IMR-90 (cell line): ENCODE data around the gene RSRC1. TPM values are rescaled to one million over a fixed set of nuclear protein-coding genes. Genes with fewer than 3 reads are reported as not detected.
A peak's percentile ranks its signal among the peaks of the same experiment; 100 is the strongest.

Source experiments
- ATAC-seq: fragments of 200-7000 bp; cut with Tn5 transposase; 2 replicates; pipeline ENCODE4 v1.9.1; 2020; ENCODE audit warnings: low read depth, mild to moderate bottlenecking, moderate library complexity
- BruUV-seq: library from RNA; stranded (reverse); fragments of 400-500 nt; replicated peaks from 2 replicates; lab custom pipeline; 2021; lab: Mats Ljungman, UMichigan
- CTCF ChIA-PET: fragments of 300-600 bp; formaldehyde crosslinking; extraction: SDS; loops from one replicate; lab custom pipeline; 2021; ENCODE audit warnings: antibody characterized with exemption; lab: Yijun Ruan, JAX
- POLR2A ChIA-PET: fragments of 300-600 bp; sonication (Branson Sonifier 250); formaldehyde crosslinking; loops from one replicate; lab custom pipeline; 2022; ENCODE audit warnings: antibody characterized with exemption; ENCODE audit not compliant: unreplicated experiment; lab: Charles Lee
- DNase-seq: peaks from one replicate; pipeline ENCODE4 v3.0.0; 2013
- H2AFZ ChIP-seq: replicated peaks from 2 replicates; pipeline ENCODE3; 2013; ENCODE audit warnings: low read length, mild to moderate bottlenecking; ENCODE audit not compliant: poor library complexity
- H2AK5ac ChIP-seq: 2 replicates; pipeline ENCODE4 v1.6.1; 2013; ENCODE audit warnings: low read depth, low read length, inconsistent platforms
- H2AK9ac ChIP-seq: replicated peaks from 2 replicates; pipeline ENCODE3; 2013; ENCODE audit warnings: mild to moderate bottlenecking, low read depth, low read length, moderate library complexity; ENCODE audit not compliant: poor library complexity
- H2BK120ac ChIP-seq: 2 replicates; pipeline ENCODE4 v1.6.1; 2013; ENCODE audit warnings: low read depth, low read length, inconsistent platforms
- H2BK15ac ChIP-seq: 3 replicates; pipeline ENCODE4 v1.6.1; 2013; ENCODE audit warnings: low read depth, low read length, inconsistent platforms
- H2BK20ac ChIP-seq: 2 replicates; pipeline ENCODE4 v1.6.1; 2013; ENCODE audit warnings: low read depth, mild to moderate bottlenecking, inconsistent platforms, low read length, moderate library complexity
- H2BK5ac ChIP-seq: 2 replicates; pipeline ENCODE4 v1.6.1; 2013; ENCODE audit warnings: mild to moderate bottlenecking, low read depth, low read length, inconsistent platforms; ENCODE audit not compliant: poor library complexity, severe bottlenecking
- H3K14ac ChIP-seq: replicated peaks from 2 replicates; pipeline ENCODE4 v1.6.1; 2013; ENCODE audit warnings: low read depth, low read length, inconsistent platforms
- H3K18ac ChIP-seq: 2 replicates; pipeline ENCODE4 v1.6.1; 2013; ENCODE audit warnings: low read depth, low read length, control low read depth
- H3K23ac ChIP-seq: 2 replicates; pipeline ENCODE4 v1.6.1; 2013; ENCODE audit warnings: low read depth, low read length, inconsistent platforms
- H3K27ac ChIP-seq: 2 replicates; pipeline ENCODE4 v1.5.1; 2013; ENCODE audit warnings: mild to moderate bottlenecking, control low read depth, low read length; ENCODE audit not compliant: insufficient read depth
- H3K27me3 ChIP-seq: 2 replicates; pipeline ENCODE4 v1.6.1; 2013; ENCODE audit warnings: low read length; ENCODE audit not compliant: control insufficient read depth, insufficient read depth
- H3K36me3 ChIP-seq: 2 replicates; pipeline ENCODE4 v1.6.1; 2013; ENCODE audit warnings: low read length, mixed read lengths; ENCODE audit not compliant: control insufficient read depth, insufficient read depth
- H3K4ac ChIP-seq: 2 replicates; pipeline ENCODE4 v1.6.1; 2013; ENCODE audit warnings: low read depth, low read length, inconsistent platforms
- H3K4me1 ChIP-seq: 2 replicates; pipeline ENCODE4 v1.6.1; 2013; ENCODE audit warnings: low read length, mixed read lengths; ENCODE audit not compliant: control insufficient read depth, insufficient read depth
- H3K4me2 ChIP-seq: 2 replicates; pipeline ENCODE4 v1.6.1; 2013; ENCODE audit warnings: low read depth, mild to moderate bottlenecking, control low read depth, low read length, moderate library complexity
- H3K4me3 ChIP-seq: 2 replicates; pipeline ENCODE4 v1.5.1; 2013; ENCODE audit warnings: low read depth, mild to moderate bottlenecking, control low read depth, low read length, moderate library complexity; ENCODE audit not compliant: insufficient read depth
- H3K56ac ChIP-seq: 2 replicates; pipeline ENCODE4 v1.6.1; 2013; ENCODE audit warnings: low read length, inconsistent platforms; ENCODE audit not compliant: insufficient read depth; ENCODE audit errors: extremely low read depth
- H3K79me1 ChIP-seq, 2 experiments: 2 replicates each; pipeline ENCODE4 v1.6.1; 2013; ENCODE audit warnings: low read length in 2 of 2, inconsistent platforms in 1 of 2, low read depth in 1 of 2
- H3K9ac ChIP-seq: 2 replicates; pipeline ENCODE4 v1.6.1; 2013; ENCODE audit warnings: low read depth, low read length, control low read depth
- H3K9me1 ChIP-seq: 2 replicates; pipeline ENCODE4 v1.6.1; 2013; ENCODE audit warnings: low read length, inconsistent platforms; ENCODE audit not compliant: insufficient read depth
- H3K9me3 ChIP-seq: 2 replicates; pipeline ENCODE4 v1.6.1; 2013; ENCODE audit warnings: low read length; ENCODE audit not compliant: control insufficient read depth, insufficient read depth
- H4K20me1 ChIP-seq: 2 replicates; pipeline ENCODE4 v1.6.1; 2013; ENCODE audit warnings: low read length, inconsistent platforms; ENCODE audit not compliant: insufficient read depth
- H4K5ac ChIP-seq: 2 replicates; pipeline ENCODE4 v1.6.1; 2013; ENCODE audit warnings: mild to moderate bottlenecking, low read depth, low read length, control low read depth
- H4K8ac ChIP-seq, 2 experiments: 2 replicates each; pipeline ENCODE4 v1.6.1; 2013; ENCODE audit warnings: low read depth in 2 of 2, low read length in 2 of 2, control low read depth in 1 of 2, inconsistent platforms in 1 of 2
- H4K91ac ChIP-seq: 2 replicates; pipeline ENCODE4 v1.6.1; 2013; ENCODE audit warnings: low read depth, low read length, inconsistent platforms; ENCODE audit not compliant: insufficient read depth
- FOS ChIP-seq: fragments of 150-350 bp; IDR thresholded peaks from 2 replicates; pipeline ENCODE4 v1.6.1; 2016; ENCODE audit warnings: low read depth, low read length
- RAD21 ChIP-seq: IDR thresholded peaks from 2 replicates; pipeline ENCODE4 v1.6.1; 2012; ENCODE audit warnings: low read length, improper control_type of control experiment
- SMC3 ChIP-seq: fragments of 150-350 bp; IDR thresholded peaks from 2 replicates; pipeline ENCODE4 v1.6.1; 2016; ENCODE audit warnings: low read depth, mild to moderate bottlenecking, antibody characterized with exemption, low read length, moderate library complexity
- WGBS, 2 experiments: methylation state at CpG; one replicate each; pipeline versions ENCODE4 v1.1.5 to v1.1.7; 2013; ENCODE audit warnings: missing lambda C conversion rate in 2 of 2; ENCODE audit not compliant: insufficient read length in 1 of 2; ENCODE audit errors: extremely low coverage in 2 of 2; 5-methylcytosine and 5-hydroxymethylcytosine counted together
- dilution Hi-C: fragments of 300-500 bp; cut with HindIII; formaldehyde crosslinking; loops from one replicate; pipeline ENCODE4 v1.14.3; 2018; ENCODE audit warnings: low sequenced_read_pairs; ENCODE audit not compliant: unreplicated experiment
- in situ Hi-C: fragments of 300-500 bp; cut with MboI; formaldehyde crosslinking; loops from 3 replicates; pipeline ENCODE4 v1.14.3; 2019; ENCODE audit warnings: low sequenced_read_pairs, inconsistent platforms, mixed read lengths
- intact Hi-C: fragments of 100-400 bp; cut with micrococcal nuclease; formaldehyde crosslinking; loops from 2 replicates; pipeline ENCODE4 v1.10.0; 2022
- polyA plus RNA-seq, 3 experiments: library from polyadenylated mRNA; depleted of rRNA; stranded (reverse); fragments of >200 nt; gene quantifications; 2 replicates each; pipeline ENCODE4 v1.2.3, GENCODE V29; 2012; ENCODE audit warnings: low replicate concordance in 1 of 3
- total RNA-seq: library from RNA; depleted of rRNA; stranded (reverse); fragments of >200 nt; gene quantifications from 2 replicates; pipeline ENCODE4 v1.2.3, GENCODE V29; 2012
- TF ChIP-seq, protein P1 (sequence below): fragments of 150-350 bp; IDR thresholded peaks from 2 replicates; pipeline ENCODE4 v1.6.1; 2016; ENCODE audit warnings: low read depth, mild to moderate bottlenecking, low read length, moderate library complexity, borderline replicate concordance
- TF ChIP-seq, protein P2 (sequence below): conservative IDR thresholded peaks from 2 replicates; pipeline ENCODE4 v1.5.1; 2012; ENCODE audit warnings: mild to moderate bottlenecking, low read depth, low read length, improper control_type of control experiment

Gene RSRC1
- total and polyA plus RNA-seq, 2 of the 4 experiments (the other 2 are of a cell fraction) = 3.8 to 41.8 TPM

DNA sequence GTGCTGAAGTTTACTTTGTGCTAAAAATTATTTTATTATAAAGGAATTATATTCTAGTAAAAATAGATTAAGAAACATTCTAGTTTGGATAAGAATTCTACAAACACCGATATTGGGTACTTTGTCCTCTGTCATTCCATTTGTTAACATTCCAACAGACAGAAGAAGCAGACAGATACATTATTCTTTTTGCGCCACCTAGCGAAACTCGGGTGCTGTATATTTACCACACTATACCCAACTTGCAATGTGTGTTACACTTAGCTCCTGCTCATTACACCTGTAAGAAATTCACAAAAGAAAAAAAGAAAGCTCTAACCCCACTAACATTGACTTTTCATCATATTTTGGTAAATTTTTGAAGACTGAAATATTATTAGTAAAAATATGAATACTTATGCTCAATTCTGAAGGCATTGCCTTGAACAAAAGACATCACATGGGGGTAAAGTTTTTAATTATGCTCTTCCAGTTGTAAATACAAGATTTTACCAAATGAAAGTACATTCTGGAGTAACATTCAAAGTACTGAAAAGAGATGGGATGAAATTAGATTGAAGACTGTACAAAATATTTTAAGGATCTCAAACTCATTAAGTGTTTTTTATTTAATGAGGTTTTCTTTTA lies 324.6 kb downstream of the RSRC1 start:
- no peaks in the 10 kb centered on the region for H3K9me3 ChIP-seq
- H3K18ac ChIP-seq = no peak overlapping the region
- ATAC-seq = peak; percentile 79
- H3K36me3 ChIP-seq = no peaks in the 10 kb centered on the region
- in situ Hi-C loops = loop anchor here (10.0 kb wide), 1 partner anchor 820 kb away; no protein-coding TSS in a partner anchor
- no peak overlapping the region for H4K5ac ChIP-seq
- H3K9ac ChIP-seq = no peak overlapping the region
- no peak overlapping the region for H2BK20ac ChIP-seq
- POLR2A ChIA-PET = no interaction called here
- H3K79me1 ChIP-seq = no peaks in the 10 kb centered on the region
- no peak overlapping the region for H3K4me3 ChIP-seq
- H3K4me1 ChIP-seq = no peaks in the 10 kb centered on the region
- no peak overlapping the region for H3K56ac ChIP-seq
- dilution Hi-C loops = no loop called here
- H2BK5ac ChIP-seq = no peak overlapping the region
- no peaks in the 10 kb centered on the region for H4K20me1 ChIP-seq
- H2AK9ac ChIP-seq = no peak overlapping the region
- intact Hi-C loops = loop anchor here (1.0 to 5.0 kb wide), 4 partner anchors 98 to 902 kb away; no protein-coding TSS in a partner anchor
- no peak overlapping the region for H3K4ac ChIP-seq
- H4K8ac ChIP-seq = no peak overlapping the region
- H2BK15ac ChIP-seq = no peak overlapping the region
- peak; percentile 60 for DNase-seq
- no peak overlapping the region for H3K27ac ChIP-seq
- WGBS, 2 experiments = no CpG with 5 or more reads among the region's 4 CpGs
- no peak overlapping the region for H3K23ac ChIP-seq
- H2AK5ac ChIP-seq = no peak overlapping the region
- BruUV-seq = no TSS peak
- CTCF ChIA-PET = interaction anchor here (0.6 to 2.0 kb wide), 19 partner anchors 15 to 829 kb away, joined by 3 to 8 read pairs (median 3); partner anchors contain the start of gene RSRC1
- no peak overlapping the region for H2AFZ ChIP-seq
- no peak overlapping the region for H2BK120ac ChIP-seq
- no peak overlapping the region for H3K4me2 ChIP-seq
- no peaks in the 10 kb centered on the region for H3K9me1 ChIP-seq
- H3K27me3 ChIP-seq = no peaks in the 10 kb centered on the region
- TF ChIP-seq, protein P1, sequence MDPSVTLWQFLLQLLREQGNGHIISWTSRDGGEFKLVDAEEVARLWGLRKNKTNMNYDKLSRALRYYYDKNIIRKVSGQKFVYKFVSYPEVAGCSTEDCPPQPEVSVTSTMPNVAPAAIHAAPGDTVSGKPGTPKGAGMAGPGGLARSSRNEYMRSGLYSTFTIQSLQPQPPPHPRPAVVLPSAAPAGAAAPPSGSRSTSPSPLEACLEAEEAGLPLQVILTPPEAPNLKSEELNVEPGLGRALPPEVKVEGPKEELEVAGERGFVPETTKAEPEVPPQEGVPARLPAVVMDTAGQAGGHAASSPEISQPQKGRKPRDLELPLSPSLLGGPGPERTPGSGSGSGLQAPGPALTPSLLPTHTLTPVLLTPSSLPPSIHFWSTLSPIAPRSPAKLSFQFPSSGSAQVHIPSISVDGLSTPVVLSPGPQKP = no peak
- TF ChIP-seq, protein P2, sequence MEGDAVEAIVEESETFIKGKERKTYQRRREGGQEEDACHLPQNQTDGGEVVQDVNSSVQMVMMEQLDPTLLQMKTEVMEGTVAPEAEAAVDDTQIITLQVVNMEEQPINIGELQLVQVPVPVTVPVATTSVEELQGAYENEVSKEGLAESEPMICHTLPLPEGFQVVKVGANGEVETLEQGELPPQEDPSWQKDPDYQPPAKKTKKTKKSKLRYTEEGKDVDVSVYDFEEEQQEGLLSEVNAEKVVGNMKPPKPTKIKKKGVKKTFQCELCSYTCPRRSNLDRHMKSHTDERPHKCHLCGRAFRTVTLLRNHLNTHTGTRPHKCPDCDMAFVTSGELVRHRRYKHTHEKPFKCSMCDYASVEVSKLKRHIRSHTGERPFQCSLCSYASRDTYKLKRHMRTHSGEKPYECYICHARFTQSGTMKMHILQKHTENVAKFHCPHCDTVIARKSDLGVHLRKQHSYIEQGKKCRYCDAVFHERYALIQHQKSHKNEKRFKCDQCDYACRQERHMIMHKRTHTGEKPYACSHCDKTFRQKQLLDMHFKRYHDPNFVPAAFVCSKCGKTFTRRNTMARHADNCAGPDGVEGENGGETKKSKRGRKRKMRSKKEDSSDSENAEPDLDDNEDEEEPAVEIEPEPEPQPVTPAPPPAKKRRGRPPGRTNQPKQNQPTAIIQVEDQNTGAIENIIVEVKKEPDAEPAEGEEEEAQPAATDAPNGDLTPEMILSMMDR = peak; percentile 78
- no peak for TF ChIP-seq FOS
- peak; percentile 77 for TF ChIP-seq SMC3
- TF ChIP-seq RAD21 = peak; percentile 74
- H4K91ac ChIP-seq = no peak overlapping the region
- H3K14ac ChIP-seq = no peak overlapping the region
